NK-92 treated with Interleukin-12 subunit alpha and Interleukin-12 subunit beta, amount 100 ng/mL, for 24 hours (cell line): ENCODE data around the gene OLFM2.
"Not testable (repeated sequence)": the region's sequence is repeated elsewhere in the genome, so short reads cannot be mapped to it uniquely, and the experiment has no call there.

Experiments used
- DNase-seq: peaks from one replicate; lab custom pipeline; 2025; lab: John Stamatoyannopoulos, UW

OLFM2 gene

GRCh38 chr19:9936326-9937000 is at the start of gene OLFM2:
Gene OLFM2 (minus strand): TSS chr19:9936515. CDS start chr19:9936366, 149 bp downstream.
- DNase-seq, result no peak

- no peak for DNase-seq
Measured at GRCh38 chr19:9981406-9982260, 45.3 kb upstream of the OLFM2 start.

GRCh38 chr19:9972103-9972502 is 35.8 kb upstream of the OLFM2 start:
- DNase-seq, result no peak

GRCh38 chr19:9971166-9971897 is 35.0 kb upstream of the OLFM2 start:
- no peak for DNase-seq

GRCh38 chr19:9970481-9970880 is 34.2 kb upstream of the OLFM2 start:
- DNase-seq, result no peak

GRCh38 chr19:9969688-9969975 is 33.3 kb upstream of the OLFM2 start:
- no peak for DNase-seq

- DNase-seq, result no peak
Measured at GRCh38 chr19:9968820-9969687, 32.7 kb upstream of the OLFM2 start.

GRCh38 chr19:9967326-9967725 is 31.0 kb upstream of the OLFM2 start:
- DNase-seq, result no peak

- no peak for DNase-seq
Measured at GRCh38 chr19:9966448-9966847, 30.1 kb upstream of the OLFM2 start.

- DNase-seq, result no peak
Measured at GRCh38 chr19:9966024-9966423, 29.7 kb upstream of the OLFM2 start.

- no peak for DNase-seq
Measured at GRCh38 chr19:9962623-9963290, 26.4 kb upstream of the OLFM2 start.

GRCh38 chr19:9961103-9961502 is 24.8 kb upstream of the OLFM2 start:
- no peak for DNase-seq

- DNase-seq, result no peak
Measured at GRCh38 chr19:9958379-9958821, 22.1 kb upstream of the OLFM2 start.

GRCh38 chr19:9956956-9957355 is 20.6 kb upstream of the OLFM2 start:
- no peak for DNase-seq

GRCh38 chr19:9953802-9954542 is 17.7 kb upstream of the OLFM2 start:
- no peak for DNase-seq

- no peak for DNase-seq
Measured at GRCh38 chr19:9952276-9952675, 16.0 kb upstream of the OLFM2 start.

- no peak for DNase-seq
Measured at GRCh38 chr19:9947441-9947840, 11.1 kb upstream of the OLFM2 start.

GRCh38 chr19:9946528-9947125 is 10.3 kb upstream of the OLFM2 start:
- DNase-seq, result not testable (repeated sequence)

GRCh38 chr19:9945319-9945966 is 9.1 kb upstream of the OLFM2 start:
- DNase-seq, result no peak

- no peak for DNase-seq
Measured at GRCh38 chr19:9943744-9944143, 7.4 kb upstream of the OLFM2 start.
